ENCODE measurements around the gene FZR1. TPM values are rescaled to one million over a fixed set of nuclear protein-coding genes. Genes with fewer than 3 reads are reported as not detected.

Gene FZR1
- total and polyA plus RNA-seq, 2 of the 8 experiments (the other 6 are each of a cell fraction or from before 2014, with no cell fraction given): 21.6 to 35.5 TPM

DNA sequence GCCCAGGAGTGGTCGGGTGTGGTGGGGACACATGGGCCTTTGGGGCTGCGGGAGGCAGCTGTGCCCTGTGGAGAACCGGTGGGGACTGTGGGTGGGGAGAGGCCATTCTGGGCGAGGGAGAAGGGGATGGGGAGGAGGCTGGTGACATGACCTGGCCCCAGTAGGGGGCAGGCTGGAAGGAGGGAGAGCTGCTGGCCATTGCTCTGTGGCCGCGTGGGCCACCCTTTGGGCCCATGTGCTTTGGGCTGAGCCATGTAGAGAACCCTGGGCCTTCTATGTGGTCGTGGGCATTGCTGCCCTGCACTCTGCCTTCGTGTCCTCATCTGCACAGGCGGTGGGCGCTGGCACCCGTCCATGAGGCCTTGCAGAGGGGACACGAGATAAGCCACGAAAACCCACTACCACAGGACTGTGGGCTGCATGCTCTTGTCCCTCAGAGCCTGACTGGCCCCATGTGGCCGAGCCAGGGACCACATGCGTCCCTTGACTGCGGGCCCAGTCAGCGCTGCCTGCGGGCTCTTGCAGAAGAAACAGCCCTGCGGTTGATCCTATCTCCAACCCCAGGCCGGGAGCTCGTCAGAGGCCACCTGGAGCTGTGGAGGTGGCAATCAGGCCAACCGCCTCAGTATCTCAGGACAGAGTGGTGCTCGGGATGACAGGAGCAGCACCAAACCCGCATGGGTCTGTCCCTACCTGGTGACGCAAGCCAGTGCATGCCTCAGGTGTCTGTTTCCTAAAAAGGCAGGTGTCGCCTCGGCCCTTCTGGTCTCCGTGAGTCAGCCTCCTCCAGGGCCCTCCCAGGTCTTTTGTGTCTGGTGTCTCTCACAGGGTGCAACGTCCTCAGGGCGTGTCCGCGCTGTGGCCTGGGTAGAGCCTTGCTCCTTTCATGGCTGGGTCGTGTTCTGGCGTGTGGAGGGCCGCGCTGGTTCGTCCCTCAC lies 14.3 kb downstream of the FZR1 start (continued):
- TF ChIP-seq, protein P1, sequence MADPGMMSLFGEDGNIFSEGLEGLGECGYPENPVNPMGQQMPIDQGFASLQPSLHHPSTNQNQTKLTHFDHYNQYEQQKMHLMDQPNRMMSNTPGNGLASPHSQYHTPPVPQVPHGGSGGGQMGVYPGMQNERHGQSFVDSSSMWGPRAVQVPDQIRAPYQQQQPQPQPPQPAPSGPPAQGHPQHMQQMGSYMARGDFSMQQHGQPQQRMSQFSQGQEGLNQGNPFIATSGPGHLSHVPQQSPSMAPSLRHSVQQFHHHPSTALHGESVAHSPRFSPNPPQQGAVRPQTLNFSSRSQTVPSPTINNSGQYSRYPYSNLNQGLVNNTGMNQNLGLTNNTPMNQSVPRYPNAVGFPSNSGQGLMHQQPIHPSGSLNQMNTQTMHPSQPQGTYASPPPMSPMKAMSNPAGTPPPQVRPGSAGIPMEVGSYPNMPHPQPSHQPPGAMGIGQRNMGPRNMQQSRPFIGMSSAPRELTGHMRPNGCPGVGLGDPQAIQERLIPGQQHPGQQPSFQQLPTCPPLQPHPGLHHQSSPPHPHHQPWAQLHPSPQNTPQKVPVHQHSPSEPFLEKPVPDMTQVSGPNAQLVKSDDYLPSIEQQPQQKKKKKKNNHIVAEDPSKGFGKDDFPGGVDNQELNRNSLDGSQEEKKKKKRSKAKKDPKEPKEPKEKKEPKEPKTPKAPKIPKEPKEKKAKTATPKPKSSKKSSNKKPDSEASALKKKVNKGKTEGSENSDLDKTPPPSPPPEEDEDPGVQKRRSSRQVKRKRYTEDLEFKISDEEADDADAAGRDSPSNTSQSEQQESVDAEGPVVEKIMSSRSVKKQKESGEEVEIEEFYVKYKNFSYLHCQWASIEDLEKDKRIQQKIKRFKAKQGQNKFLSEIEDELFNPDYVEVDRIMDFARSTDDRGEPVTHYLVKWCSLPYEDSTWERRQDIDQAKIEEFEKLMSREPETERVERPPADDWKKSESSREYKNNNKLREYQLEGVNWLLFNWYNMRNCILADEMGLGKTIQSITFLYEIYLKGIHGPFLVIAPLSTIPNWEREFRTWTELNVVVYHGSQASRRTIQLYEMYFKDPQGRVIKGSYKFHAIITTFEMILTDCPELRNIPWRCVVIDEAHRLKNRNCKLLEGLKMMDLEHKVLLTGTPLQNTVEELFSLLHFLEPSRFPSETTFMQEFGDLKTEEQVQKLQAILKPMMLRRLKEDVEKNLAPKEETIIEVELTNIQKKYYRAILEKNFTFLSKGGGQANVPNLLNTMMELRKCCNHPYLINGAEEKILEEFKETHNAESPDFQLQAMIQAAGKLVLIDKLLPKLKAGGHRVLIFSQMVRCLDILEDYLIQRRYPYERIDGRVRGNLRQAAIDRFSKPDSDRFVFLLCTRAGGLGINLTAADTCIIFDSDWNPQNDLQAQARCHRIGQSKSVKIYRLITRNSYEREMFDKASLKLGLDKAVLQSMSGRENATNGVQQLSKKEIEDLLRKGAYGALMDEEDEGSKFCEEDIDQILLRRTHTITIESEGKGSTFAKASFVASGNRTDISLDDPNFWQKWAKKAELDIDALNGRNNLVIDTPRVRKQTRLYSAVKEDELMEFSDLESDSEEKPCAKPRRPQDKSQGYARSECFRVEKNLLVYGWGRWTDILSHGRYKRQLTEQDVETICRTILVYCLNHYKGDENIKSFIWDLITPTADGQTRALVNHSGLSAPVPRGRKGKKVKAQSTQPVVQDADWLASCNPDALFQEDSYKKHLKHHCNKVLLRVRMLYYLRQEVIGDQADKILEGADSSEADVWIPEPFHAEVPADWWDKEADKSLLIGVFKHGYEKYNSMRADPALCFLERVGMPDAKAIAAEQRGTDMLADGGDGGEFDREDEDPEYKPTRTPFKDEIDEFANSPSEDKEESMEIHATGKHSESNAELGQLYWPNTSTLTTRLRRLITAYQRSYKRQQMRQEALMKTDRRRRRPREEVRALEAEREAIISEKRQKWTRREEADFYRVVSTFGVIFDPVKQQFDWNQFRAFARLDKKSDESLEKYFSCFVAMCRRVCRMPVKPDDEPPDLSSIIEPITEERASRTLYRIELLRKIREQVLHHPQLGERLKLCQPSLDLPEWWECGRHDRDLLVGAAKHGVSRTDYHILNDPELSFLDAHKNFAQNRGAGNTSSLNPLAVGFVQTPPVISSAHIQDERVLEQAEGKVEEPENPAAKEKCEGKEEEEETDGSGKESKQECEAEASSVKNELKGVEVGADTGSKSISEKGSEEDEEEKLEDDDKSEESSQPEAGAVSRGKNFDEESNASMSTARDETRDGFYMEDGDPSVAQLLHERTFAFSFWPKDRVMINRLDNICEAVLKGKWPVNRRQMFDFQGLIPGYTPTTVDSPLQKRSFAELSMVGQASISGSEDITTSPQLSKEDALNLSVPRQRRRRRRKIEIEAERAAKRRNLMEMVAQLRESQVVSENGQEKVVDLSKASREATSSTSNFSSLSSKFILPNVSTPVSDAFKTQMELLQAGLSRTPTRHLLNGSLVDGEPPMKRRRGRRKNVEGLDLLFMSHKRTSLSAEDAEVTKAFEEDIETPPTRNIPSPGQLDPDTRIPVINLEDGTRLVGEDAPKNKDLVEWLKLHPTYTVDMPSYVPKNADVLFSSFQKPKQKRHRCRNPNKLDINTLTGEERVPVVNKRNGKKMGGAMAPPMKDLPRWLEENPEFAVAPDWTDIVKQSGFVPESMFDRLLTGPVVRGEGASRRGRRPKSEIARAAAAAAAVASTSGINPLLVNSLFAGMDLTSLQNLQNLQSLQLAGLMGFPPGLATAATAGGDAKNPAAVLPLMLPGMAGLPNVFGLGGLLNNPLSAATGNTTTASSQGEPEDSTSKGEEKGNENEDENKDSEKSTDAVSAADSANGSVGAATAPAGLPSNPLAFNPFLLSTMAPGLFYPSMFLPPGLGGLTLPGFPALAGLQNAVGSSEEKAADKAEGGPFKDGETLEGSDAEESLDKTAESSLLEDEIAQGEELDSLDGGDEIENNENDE (IDR thresholded peaks at IDR 0.05; ENCODE audit: insufficient replicate concordance, low read length): no peak
- TF ChIP-seq RBBP5 (IDR thresholded peaks at IDR 0.05; ENCODE audit: borderline replicate concordance, low read depth, low read length) (no peak), MAFK (IDR thresholded peaks at IDR 0.05; ENCODE audit: low read depth, low read length) (no peak), SP1 (IDR thresholded peaks at IDR 0.05; ENCODE audit: low read depth, low read length) (no peak), CHD2 (IDR thresholded peaks at IDR 0.05; ENCODE audit: low read length) (no peak), NRF1 (IDR thresholded peaks at IDR 0.05; ENCODE audit: low read depth, low read length) (no peak), SUZ12 (IDR thresholded peaks at IDR 0.05; ENCODE audit: low read length) (no peak), SP2 (IDR thresholded peaks at IDR 0.05; ENCODE audit: low read length) (no peak)
